ENCODE measurements around the gene GABBR2. TPM values are rescaled to one million over a fixed set of nuclear protein-coding genes. Genes with fewer than 3 reads are reported as not detected.

Gene GABBR2
- total and polyA plus RNA-seq, 9 of the 15 experiments (the other 6 are each of a cell fraction or from before 2014, with no cell fraction given) = 0.15 to 1.9 (median 0.32) TPM

DNA sequence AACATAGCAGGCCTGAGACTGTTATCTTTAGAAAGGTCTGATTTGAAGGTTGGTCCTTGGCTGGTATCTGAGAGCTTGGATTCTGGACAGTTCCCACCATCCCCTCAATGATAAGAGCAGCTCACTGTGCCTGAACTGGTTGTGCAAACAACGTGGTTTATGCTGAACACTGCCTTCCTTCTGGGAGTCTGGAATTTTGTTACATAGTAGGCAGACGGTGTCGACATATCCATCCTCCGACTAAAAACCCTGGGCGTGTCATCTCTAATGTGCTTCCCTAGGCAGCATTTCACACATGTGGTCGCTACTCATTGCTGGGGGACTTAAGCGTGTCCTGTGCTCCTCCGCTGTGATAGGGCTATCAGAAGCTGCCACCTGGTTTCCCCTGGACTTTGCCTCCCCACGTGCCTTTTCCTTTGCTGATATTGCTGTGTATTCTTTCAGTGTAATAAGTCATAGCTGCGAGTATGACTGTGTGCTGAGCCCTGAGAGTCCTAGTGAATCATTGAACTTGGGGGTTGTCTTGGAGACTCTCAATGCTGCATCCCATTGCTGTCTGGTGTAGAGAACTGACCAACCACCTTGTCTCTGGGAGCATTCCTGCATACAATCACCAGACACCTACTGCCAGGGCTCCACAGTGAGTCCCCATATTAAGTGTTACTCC, 334.2 kb downstream of the GABBR2 start (continued):
- TF ChIP-seq DMBX1 (CRISPR knock-in tag; IDR thresholded peaks at IDR 0.05; ENCODE audit: borderline replicate concordance) (peak; percentile 72; the same call in 1 of the 2 replicates), ELF4 (CRISPR knock-in tag; IDR thresholded peaks at IDR 0.05) (0 out of 2 replicates have a peak, but pooled peaks have one; percentile 9), RCOR1 (IDR thresholded peaks at IDR 0.05; ENCODE audit: borderline replicate concordance in 1 of 2, low read depth in 2 of 2, low read length in 2 of 2) (peak; percentile 69 to 73; a peak in 3 of 4 replicates), SMAD4 (CRISPR knock-in tag; conservative IDR thresholded peaks at IDR 0.05) (peak; percentile 78), BCL6 (CRISPR knock-in tag; IDR thresholded peaks at IDR 0.05) (no peak), PML (IDR thresholded peaks at IDR 0.05; ENCODE audit: low read length) (peak; percentile 90), ZNF224 (CRISPR knock-in tag; IDR thresholded peaks at IDR 0.05) (no peak), RFX7 (CRISPR knock-in tag; IDR thresholded peaks at IDR 0.05) (no peak), RBBP5 (IDR thresholded peaks at IDR 0.05; ENCODE audit: borderline replicate concordance, insufficient read depth, low read length, poor library complexity, severe bottlenecking) (peak; percentile 4), ZNF57 (CRISPR knock-in tag; IDR thresholded peaks at IDR 0.05) (no peak), EHMT2 (IDR thresholded peaks at IDR 0.05) (0 out of 2 replicates have a peak, but pooled peaks have one; percentile 39), ZNF583 (CRISPR knock-in tag; IDR thresholded peaks at IDR 0.05) (0 out of 2 replicates have a peak, but pooled peaks have one; percentile 41), IRF2 (CRISPR knock-in tag; IDR thresholded peaks at IDR 0.05) (no peak), SMARCA4 (IDR thresholded peaks at IDR 0.05) (peak; percentile 93), EP300 (IDR thresholded peaks at IDR 0.05; ENCODE audit: low read length) (peak; percentile 94), RFX1 (IDR thresholded peaks at IDR 0.05) (peak; percentile 77)
- TF ChIP-seq, protein P1, sequence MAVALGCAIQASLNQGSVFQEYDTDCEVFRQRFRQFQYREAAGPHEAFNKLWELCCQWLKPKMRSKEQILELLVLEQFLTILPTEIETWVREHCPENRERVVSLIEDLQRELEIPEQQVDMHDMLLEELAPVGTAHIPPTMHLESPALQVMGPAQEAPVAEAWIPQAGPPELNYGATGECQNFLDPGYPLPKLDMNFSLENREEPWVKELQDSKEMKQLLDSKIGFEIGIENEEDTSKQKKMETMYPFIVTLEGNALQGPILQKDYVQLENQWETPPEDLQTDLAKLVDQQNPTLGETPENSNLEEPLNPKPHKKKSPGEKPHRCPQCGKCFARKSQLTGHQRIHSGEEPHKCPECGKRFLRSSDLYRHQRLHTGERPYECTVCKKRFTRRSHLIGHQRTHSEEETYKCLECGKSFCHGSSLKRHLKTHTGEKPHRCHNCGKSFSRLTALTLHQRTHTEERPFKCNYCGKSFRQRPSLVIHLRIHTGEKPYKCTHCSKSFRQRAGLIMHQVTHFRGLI (CRISPR knock-in tag; IDR thresholded peaks at IDR 0.05) = no peak
- TF ChIP-seq, protein P2, sequence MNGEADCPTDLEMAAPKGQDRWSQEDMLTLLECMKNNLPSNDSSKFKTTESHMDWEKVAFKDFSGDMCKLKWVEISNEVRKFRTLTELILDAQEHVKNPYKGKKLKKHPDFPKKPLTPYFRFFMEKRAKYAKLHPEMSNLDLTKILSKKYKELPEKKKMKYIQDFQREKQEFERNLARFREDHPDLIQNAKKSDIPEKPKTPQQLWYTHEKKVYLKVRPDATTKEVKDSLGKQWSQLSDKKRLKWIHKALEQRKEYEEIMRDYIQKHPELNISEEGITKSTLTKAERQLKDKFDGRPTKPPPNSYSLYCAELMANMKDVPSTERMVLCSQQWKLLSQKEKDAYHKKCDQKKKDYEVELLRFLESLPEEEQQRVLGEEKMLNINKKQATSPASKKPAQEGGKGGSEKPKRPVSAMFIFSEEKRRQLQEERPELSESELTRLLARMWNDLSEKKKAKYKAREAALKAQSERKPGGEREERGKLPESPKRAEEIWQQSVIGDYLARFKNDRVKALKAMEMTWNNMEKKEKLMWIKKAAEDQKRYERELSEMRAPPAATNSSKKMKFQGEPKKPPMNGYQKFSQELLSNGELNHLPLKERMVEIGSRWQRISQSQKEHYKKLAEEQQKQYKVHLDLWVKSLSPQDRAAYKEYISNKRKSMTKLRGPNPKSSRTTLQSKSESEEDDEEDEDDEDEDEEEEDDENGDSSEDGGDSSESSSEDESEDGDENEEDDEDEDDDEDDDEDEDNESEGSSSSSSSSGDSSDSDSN (IDR thresholded peaks at IDR 0.05; ENCODE audit: borderline replicate concordance in 1 of 2, low read depth in 2 of 2, low read length in 2 of 2) = peak in 1 of 2 experiments; percentile 28; a peak in 1 of 4 replicates
- TF ChIP-seq, protein P3, sequence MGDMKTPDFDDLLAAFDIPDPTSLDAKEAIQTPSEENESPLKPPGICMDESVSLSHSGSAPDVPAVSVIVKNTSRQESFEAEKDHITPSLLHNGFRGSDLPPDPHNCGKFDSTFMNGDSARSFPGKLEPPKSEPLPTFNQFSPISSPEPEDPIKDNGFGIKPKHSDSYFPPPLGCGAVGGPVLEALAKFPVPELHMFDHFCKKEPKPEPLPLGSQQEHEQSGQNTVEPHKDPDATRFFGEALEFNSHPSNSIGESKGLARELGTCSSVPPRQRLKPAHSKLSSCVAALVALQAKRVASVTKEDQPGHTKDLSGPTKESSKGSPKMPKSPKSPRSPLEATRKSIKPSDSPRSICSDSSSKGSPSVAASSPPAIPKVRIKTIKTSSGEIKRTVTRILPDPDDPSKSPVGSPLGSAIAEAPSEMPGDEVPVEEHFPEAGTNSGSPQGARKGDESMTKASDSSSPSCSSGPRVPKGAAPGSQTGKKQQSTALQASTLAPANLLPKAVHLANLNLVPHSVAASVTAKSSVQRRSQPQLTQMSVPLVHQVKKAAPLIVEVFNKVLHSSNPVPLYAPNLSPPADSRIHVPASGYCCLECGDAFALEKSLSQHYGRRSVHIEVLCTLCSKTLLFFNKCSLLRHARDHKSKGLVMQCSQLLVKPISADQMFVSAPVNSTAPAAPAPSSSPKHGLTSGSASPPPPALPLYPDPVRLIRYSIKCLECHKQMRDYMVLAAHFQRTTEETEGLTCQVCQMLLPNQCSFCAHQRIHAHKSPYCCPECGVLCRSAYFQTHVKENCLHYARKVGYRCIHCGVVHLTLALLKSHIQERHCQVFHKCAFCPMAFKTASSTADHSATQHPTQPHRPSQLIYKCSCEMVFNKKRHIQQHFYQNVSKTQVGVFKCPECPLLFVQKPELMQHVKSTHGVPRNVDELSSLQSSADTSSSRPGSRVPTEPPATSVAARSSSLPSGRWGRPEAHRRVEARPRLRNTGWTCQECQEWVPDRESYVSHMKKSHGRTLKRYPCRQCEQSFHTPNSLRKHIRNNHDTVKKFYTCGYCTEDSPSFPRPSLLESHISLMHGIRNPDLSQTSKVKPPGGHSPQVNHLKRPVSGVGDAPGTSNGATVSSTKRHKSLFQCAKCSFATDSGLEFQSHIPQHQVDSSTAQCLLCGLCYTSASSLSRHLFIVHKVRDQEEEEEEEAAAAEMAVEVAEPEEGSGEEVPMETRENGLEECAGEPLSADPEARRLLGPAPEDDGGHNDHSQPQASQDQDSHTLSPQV (IDR thresholded peaks at IDR 0.05) = peak; percentile 78
- TF ChIP-seq, protein P4, sequence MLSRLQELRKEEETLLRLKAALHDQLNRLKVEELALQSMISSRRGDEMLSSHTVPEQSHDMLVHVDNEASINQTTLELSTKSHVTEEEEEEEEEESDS (CRISPR knock-in tag; IDR thresholded peaks at IDR 0.05) = no peak

Data from K562 (cell line).